Skin epidermis (tissue), 12 donors: ENCODE data around the gene RPS10.
"Not testable (repeated sequence)": the region's sequence is repeated elsewhere in the genome, so short reads cannot be mapped to it uniquely, and the experiment has no call there.

Source experiments
- H3K27ac ChIP-seq, 21 experiments: fragments of 200-600 bp; sonication (generic) in 11 of 21; one replicate each; pipeline ENCODE4 v1.5.0; 2020; ENCODE audit warnings: mild to moderate bottlenecking in 3 of 21, inconsistent platforms in 2 of 21, moderate library complexity in 2 of 21
- H3K4me3 ChIP-seq, 7 experiments: fragments of 200-600 bp; sonication (generic) in 2 of 7; one replicate each; pipeline ENCODE4 v1.5.0; 2020; ENCODE audit warnings: inconsistent platforms in 2 of 7, mild to moderate bottlenecking in 2 of 7, moderate library complexity in 1 of 7

Gene RPS10

DNA sequence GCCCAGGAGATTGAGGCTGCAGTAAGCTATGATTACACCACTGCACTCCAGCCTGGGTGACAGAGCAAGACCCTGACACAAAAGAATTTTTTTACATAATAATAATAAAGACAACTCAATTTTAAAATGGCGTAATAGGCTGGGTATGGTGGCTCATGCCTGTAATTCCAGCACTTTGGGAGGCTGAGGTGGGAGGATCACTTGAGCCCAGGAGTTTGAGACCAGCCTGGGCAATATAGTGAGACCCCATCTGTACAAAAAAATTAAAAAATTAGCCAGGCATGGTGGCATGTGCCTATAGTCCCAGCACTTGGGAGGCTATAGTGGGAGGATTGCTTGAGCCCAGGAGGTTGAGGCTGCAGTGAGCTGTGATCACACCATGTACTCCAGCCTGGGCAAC lies 18.0 kb downstream of the RPS10 start:
- H3K4me3 ChIP-seq, H3K27ac ChIP-seq: not testable (repeated sequence)

DNA sequence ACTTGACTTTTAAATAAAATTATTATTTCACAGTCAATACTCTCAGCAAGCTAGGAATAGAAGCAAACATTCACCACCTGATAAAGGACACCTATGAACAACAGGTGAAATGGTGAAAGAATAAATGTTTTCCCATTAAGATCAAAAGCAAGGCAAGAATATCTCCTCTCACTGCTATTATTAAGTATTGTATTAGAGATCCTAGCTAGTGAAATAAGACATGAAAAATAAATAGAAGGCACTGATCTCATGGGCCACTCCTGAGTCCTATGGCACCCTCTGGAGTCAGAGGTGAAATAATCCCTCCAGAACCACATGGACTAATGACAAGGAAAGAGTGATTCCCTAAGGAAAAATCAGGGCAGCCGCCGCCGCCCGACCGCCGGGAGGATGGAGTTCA lies 29.4 kb downstream of the RPS10 start:
- Histone ChIP-seq H3K4me3 (no peak overlapping the region), H3K27ac (no peak overlapping the region)

DNA sequence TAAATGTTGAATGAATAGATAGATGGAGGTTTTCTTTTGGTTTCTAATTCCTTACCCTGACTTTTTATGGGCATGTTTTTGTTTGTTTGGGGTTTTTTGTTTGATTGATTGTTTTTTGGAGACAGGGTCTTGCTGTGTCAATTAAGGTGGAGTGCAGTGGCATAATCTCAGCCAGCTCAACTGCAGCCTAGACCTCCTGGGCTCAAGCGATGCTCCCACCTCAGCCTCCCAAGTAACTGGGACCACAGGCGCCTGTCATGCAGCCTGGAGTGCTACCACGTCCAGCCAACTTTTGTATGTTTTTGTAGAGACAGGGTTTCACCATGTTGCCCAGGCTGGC lies 31.9 kb downstream of the RPS10 start:
- peak overlapping the region in 1 of 21 experiments; percentile 0 for H3K27ac ChIP-seq
- no peak overlapping the region for H3K4me3 ChIP-seq

DNA sequence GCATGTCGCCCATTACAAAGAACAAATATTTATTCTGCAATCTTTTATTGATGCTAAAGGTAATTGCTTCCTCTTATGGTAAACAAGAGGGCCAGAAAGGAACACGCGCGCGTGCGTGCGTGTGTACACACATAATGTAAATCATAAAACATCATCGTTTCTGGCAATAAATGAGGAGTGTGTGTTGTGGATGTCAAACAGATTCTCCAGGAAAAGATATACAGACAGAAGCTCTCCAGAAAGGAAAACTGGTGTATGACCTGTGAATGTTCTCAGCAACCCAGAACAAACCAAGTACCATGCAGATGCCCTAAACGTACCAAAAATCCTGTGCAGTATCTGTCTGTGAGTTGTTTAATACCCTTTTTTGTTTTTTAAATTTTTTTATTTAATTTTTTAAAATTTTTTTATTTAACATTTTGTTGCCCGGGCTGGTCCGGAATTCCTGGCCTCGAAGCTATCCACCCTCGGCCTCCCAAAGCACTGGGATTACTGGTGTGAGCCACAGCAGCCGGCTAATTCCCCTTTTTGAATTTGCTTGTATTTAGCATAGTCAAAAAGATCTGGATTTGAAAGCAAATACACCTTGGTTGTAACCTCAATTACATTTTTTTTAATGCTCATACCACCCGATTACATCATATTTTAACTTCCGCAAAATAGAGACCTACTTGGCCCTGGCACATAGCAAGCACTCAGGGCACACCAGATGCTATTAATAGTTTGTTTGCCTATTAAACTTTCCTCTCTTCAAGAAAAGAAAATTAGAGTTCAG lies 32.5 kb downstream of the RPS10 start:
- Histone ChIP-seq H3K27ac (peak overlapping the region in 20 of 21 experiments; percentile 22 to 99 (median 95)), H3K4me3 (peak overlapping the region; percentile 70 to 100 (median 86))

DNA sequence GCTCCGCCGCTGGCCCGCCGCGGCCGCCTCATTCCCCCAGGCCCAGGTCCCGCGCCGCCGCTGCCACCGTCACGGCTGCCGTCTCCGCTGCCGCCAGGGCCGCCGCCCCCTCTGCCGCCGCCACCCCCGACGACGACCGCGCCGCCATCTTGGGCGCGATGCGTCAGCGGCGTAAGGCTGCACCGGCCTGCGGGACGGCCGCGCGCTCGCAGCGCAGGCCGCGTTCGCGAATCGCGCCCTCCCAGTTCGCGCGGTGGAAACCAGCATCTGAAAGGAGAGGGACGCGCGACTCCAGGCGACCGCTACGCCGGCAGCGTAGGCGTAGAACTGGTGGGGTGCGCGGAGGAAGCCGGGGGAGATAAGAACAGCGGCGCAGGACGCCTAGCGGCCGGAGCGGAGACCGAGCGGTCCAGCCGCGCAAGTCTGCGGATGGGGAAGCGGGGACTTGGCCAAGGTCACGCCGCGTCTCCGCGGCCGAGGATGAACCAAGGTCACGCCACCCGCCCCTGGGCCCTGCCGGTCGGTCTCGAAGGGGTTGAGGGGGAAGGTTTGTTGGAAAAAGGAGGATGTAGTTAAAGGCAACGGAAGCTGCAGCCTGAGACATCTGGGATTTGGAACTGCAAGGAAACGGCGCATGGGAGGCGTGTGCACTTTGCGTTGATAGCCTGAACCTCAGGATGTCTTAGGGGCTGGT lies 33.2 kb downstream of the RPS10 start, which contains the start of gene NUDT3:
Gene NUDT3 (minus strand): TSS at position 173 of the 694 bp plus-strand sequence. CDS start 307 bp downstream, outside the sequence.
- peak within 1 kb of the TSS; percentile 86 to 99 (median 95) for H3K27ac ChIP-seq
- H3K4me3 ChIP-seq = peak within 1 kb of the TSS; percentile 70 to 100 (median 86)

DNA sequence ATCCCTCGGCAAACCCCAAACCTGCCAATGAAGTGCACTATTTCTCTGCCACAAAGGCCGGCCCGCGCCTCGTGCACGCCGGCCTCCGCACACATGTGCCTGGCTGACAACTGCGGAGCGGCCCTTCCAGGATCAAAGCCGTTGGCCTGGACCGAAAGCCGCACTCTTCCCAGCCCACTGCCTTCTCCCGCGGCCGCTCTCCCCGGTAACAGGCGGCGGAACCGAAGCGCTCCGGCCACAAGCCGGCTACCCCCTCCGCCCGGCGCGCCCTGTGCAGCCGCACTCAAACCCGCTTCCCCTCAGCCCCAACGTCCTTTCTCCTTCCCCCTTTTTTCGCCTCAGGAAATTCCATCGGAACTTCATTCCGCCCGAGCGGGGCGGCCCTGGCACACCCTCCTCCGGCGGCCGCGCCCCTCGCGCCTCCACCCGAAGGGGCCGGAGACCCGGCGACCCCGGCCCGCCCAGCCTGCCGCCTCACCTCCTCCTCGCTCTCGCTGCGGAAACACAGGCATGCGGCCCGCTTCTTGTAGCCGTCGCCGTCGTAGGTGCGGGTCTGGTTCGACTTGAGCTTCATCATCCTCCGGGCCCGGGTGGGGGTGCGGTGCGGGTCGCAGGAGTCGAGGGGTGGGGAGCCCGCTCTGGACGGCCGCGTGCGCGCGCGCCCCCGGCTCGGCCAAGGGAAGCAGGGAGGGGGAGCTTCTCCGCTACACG lies 33.9 kb downstream of the RPS10 start:
- Histone ChIP-seq H3K4me3 (peak overlapping the region; percentile 70 to 100 (median 86)), H3K27ac (peak overlapping the region; percentile 86 to 99 (median 95))

DNA sequence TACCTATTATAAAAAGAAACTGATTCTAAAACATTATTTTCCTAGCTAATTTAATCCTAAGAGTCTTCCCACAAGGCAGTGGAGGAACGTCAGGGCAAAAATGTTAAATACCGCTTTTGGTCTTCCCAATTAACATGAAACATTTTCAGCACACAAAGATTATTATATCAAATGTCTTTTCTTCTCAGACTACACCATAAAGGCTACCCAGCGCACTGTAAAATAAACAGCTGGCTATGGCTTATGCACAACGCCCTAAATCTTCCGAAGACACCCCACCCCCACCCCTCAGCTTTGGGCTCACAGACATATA lies 34.4 kb downstream of the RPS10 start:
- H3K27ac ChIP-seq = peak overlapping the region in 20 of 21 experiments; percentile 86 to 99 (median 95)
- H3K4me3 ChIP-seq = peak overlapping the region; percentile 70 to 100 (median 86)

DNA sequence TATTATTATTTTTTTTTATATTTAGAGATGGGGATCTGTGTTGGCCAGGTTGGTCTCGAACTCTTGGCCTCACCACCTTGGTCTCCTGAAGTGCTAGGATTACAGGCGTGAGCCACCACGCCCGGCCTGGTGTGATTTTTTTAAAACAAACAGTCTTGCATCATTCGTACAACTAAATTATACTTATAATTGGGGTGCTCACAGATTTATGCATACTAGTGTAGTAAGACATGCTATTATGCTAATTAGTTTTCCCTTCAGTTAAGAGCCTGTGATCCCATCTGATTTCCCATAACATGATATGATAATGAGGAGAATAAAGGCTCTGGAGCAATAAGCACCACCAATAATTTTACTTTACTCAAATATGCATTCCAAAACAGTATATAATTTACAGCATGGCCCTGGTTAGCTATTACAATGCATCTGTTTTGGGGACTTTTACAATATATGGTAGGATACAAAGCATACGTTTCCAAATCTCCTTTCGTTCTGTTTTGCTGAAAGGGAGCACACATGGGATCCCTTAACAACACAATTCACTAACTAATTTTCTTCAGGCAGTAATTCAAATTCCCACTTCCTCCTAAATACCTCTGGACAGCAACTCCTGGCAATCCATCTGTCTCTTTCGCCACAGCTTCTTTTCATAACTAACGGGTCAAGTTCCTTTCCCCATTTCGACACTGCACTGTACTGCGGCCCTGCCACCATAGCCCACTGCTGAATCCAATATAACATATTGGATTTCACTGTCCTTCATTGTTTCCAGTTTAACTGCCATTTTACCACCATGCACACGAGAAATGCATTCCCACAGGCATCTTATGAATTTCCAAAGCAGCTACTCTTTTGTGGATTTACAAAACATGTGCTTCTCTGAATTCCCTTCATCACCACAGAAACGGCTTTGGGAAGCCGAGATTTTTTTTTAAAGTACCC lies 35.1 kb downstream of the RPS10 start:
- peak overlapping the region; percentile 70 to 100 (median 86) for H3K4me3 ChIP-seq

DNA sequence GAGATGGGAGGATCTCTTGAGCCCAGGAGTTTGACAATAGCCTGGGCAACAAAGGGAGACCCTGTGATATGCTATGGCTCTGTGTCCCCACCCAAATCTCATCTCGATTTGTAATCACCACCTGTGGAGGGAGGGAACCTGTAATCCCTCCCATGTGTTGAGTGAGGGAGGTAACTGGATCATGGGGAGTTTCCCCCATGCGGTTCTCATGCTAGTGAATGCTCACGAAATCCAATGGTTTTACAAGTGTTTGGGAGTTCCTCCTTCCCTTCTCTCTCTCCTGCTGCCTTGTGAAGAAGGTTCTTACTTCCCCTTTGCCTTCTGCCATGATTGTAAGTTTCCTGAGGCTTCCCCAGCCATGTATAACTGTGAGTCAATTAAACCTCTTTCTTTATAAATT lies 36.8 kb downstream of the RPS10 start:
- Histone ChIP-seq H3K27ac (no peak overlapping the region), H3K4me3 (no peak overlapping the region)

More for the DNA sequence above, 35.1 kb downstream of the RPS10 start:
- peak overlapping the region in 19 of 21 experiments; percentile 86 to 99 (median 95) for H3K27ac ChIP-seq

DNA sequence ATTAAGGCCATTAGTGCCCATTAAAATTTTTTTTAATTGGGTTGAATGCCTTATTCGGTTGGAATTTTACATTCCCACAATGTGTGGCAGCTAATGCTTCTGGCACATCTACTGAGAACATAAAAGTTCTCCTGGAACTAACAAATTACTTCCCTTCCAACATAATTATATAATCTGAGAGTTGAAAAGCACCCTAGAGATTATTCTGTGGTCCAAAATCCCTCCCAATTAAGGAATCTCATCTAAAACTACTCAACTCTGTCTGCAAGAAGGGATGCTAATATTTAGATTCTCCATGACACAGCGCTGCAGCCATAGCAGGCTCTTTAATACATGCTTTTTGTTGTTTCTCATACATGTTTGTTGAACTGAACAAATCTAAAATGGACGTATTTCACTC lies 37.4 kb downstream of the RPS10 start:
- no peak overlapping the region for H3K27ac ChIP-seq
- no peak overlapping the region for H3K4me3 ChIP-seq

DNA sequence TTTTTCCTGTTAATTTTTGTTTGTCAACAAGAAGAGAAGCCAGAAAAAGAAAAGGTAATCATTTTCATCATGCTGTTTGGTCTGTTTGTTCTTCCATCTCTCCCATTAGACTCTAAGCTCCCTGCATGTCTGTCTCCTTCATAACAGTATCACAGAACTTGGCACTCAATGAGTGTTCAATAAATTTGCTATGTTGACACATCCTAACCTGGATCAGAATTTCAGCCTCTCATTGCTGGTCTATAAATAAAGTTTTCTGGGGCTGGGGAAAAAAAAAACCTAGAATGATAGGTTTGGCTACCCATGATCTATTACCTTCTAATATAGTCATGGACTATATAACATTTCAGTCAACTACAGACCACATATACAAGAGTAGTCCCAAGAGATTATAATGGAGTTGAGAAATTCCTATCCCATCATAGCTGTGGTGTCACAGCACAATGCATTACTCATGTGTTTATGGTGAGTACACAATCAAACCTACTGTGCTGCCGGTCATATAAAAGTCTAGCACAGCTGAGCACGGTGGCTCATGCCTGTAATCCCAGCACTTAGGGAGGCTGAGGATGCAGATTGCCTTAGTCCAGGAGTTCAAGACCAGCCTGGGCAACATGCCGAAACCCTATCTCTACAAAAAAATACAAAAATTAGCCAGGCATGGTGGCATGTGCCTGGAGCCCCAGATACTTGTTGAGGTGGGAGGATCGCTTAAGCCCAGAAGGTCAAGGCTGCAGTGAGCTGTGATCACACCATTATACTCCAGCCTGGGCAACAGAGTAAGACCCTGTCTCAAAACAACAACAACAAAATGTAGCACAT lies 39.3 kb downstream of the RPS10 start:
- no peak overlapping the region for H3K4me3 ChIP-seq
- no peak overlapping the region for H3K27ac ChIP-seq

DNA sequence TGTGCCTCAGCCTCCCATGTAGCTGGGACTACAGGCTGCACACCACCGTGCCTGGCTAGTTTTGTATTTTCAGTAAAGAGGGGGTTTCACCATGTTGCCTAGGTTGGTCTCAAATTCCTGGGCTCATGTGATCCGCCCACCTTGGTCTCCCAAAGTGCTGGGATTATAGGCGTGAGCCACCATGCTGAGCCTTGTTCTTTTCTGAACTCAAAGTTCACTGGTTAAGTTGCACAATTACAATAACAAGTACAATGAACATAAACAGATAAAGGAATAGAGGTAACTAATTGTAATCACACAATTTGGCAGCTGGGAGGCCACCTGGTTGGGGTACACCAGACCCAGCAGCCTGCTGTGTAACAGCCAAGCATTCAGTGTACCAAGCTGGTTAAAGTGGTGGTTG lies 40.1 kb downstream of the RPS10 start:
- H3K4me3 ChIP-seq = no peak overlapping the region
- H3K27ac ChIP-seq = no peak overlapping the region

DNA sequence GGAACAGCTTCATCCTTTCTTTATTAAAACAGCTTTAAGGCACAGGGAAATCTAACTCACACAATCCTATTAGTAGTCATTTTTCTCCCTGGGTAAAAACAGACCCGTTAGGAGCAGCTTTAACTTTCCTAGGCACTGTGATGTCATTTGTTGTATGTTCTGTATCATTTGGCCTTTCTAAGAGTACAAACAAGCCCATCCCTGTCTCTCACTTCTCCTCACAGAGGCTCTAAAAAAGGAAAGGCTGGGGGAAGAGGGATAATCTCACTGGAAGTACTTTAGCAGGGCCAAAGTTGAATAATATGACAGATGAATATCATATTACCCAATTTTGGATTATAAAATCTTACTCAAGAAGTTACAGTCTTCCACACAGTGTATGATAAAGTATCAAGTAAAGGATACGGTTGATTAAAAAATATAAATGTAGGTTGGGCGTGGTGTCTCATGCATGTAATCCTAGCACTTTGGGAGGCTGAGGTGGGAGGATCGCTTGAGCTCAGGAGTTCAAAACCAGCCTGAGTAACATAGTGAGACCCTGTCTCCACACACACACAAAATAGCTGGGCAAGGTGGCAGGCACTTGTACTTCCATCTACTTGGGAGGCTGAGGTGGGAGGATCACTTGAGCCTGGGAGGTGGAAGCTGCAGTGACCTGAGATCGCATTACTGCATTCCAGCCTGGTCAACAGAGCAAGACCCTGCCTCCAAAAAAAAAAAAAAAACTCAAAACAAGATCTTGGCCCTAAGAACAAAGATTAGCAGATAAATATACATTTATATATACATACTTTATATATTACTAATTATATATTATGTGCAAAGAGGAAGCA lies 41.3 kb downstream of the RPS10 start:
- peak overlapping the region in 3 of 21 experiments; percentile 23 to 27 (median 27) for H3K27ac ChIP-seq
- no peak overlapping the region for H3K4me3 ChIP-seq

DNA sequence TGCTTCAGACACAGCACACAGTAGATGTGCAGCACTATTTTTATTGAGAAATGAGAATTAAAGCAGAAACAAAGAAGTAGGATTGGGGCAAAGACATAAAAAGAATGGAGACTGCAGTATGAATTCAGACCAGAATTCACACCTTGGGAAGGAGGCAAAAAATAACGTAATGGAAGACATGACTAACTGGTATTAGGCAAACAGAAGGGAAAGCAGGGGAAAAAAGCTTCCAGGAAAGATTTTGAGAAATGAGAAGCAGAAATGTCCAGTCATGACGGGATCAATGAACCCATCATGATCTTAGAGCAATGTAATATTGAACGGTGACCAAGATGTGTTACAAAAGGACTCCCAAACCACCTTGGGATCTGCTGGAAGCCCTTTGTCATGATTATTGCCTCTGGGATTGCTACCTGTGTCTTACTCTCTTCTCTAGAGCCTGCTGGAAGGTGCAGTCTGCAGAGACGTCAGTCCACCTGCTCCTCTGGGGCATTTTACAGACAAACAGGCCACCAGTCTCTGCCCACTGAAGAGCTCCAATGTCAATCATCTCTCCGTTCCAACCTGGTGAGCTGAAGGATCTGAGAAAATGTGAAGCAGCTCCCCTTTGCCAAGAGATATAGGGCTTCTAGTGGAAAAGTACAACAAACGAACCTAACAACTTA lies 42.1 kb downstream of the RPS10 start:
- Histone ChIP-seq H3K27ac (peak overlapping the region in 6 of 21 experiments; percentile 9 to 27 (median 20)), H3K4me3 (no peak overlapping the region)

DNA sequence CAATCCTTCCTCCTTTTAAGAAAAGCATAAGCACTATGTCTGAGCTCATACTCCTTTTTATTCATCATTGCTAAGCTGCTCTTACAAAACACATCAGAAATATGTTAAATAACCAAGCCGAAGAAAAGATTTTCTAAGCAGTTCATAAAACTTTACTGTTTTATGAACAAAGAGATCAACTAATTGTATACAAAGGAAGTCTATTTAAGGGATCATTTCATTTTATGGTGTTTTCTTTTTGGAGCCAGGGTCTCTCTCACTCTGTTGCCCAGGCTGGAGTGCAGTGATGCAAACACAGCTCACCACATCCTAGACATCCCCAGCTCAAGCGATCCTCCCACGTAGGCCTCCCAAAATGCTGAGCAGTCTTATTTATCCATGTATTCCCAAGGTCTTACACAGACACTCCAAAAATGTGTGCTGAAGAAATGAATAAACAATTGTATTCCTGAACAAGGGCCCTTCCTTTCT lies 42.7 kb downstream of the RPS10 start:
- Histone ChIP-seq H3K4me3 (no peak overlapping the region), H3K27ac (peak overlapping the region in 6 of 21 experiments; percentile 9 to 27 (median 20))

DNA sequence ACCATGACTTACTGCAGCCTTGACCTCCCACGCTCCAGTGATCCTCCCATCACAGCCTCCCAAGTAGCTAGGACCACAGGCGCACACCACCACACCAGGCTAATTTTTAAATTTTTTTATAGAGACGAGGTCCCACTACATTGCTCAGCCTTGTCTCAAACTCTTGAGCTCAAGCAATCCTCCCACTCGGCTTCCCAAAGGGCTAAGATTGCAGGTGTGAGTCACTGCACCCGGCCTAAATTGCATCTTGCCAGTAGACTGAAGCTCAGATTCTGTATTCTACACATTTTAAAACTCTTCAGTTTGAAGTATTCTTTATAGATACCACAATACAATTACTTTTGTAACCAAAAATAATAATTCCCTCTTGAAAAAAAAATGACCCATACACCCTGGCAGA lies 44.8 kb downstream of the RPS10 start:
- H3K4me3 ChIP-seq = no peak overlapping the region
- H3K27ac ChIP-seq = no peak overlapping the region

DNA sequence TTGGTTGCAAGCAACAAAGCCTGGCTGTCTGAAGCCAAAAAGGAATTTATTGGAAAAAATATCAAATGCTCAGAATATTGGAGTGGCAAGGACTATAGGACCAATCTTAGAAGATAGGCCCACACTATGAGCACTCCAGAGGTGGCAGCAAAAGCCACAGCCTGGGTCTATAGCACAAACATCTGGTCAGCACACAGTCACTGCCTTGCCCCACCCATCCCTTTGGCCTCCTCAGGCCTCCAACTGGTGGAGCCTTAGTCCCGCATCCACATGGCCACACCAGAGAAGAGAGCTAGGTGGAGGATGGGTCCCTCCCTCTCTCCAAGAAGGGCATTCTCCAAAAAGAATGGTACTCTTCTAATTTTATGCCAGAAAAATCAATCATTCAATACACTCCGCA lies 47.4 kb downstream of the RPS10 start:
- H3K27ac ChIP-seq = no peak overlapping the region
- H3K4me3 ChIP-seq = no peak overlapping the region
